HepG2 (cell line): ENCODE data around the gene RASGRP2. TPM values are rescaled to one million over a fixed set of nuclear protein-coding genes. Genes with fewer than 3 reads are reported as not detected.

Experiments used
- ARNTL ChIP-seq: sonication (generic); formaldehyde crosslinking; IDR thresholded peaks from 2 replicates; pipeline ENCODE4 v1.4.0; 2020; ENCODE audit warnings: mild to moderate bottlenecking, missing genetic modification reagents
- CENPT ChIP-seq: sonication (generic); formaldehyde crosslinking; IDR thresholded peaks from 2 replicates; pipeline ENCODE4 v1.8.0; 2022; ENCODE audit warnings: low read depth, mild to moderate bottlenecking, moderate library complexity, missing genetic modification reagents
- HDAC1 ChIP-seq: sonication (generic); formaldehyde crosslinking; IDR thresholded peaks from 2 replicates; pipeline ENCODE4 v1.5.1; 2020; ENCODE audit warnings: mild to moderate bottlenecking, missing genetic modification reagents
- JARID2 ChIP-seq: sonication (generic); formaldehyde crosslinking; IDR thresholded peaks from 2 replicates; pipeline ENCODE4 v1.8.1; 2023; ENCODE audit warnings: missing genetic modification reagents, inconsistent platforms; ENCODE audit not compliant: insufficient replicate concordance
- NR2F1 ChIP-seq, 2 experiments: fragments of 450-650 bp in 1 of 2; formaldehyde crosslinking in 1 of 2; IDR thresholded peaks; 2 replicates each; pipeline versions ENCODE4 v1.5.0 to v1.6.1; 2016 to 2020; ENCODE audit warnings: mild to moderate bottlenecking in 1 of 2, missing compliant biosample characterization in 1 of 2, missing genetic modification reagents in 1 of 2, moderate library complexity in 1 of 2
- RXRB ChIP-seq: IDR thresholded peaks from 2 replicates; pipeline ENCODE4 v1.6.1; 2016; ENCODE audit warnings: borderline replicate concordance, missing genetic modification reagents, missing compliant biosample characterization
- SOX6 ChIP-seq, 2 experiments: fragments of 450-650 bp in 1 of 2; sonication (generic) in 1 of 2; formaldehyde crosslinking in 1 of 2; IDR thresholded peaks; 2 replicates each; pipeline versions ENCODE4 v1.4.0 to v1.6.1; 2017 to 2020; ENCODE audit warnings: antibody characterized with exemption in 1 of 2, mild to moderate bottlenecking in 1 of 2, missing genetic modification reagents in 1 of 2
- THAP11 ChIP-seq: IDR thresholded peaks from 2 replicates; pipeline ENCODE4 v1.6.1; 2016; ENCODE audit warnings: missing biosample characterization, missing genetic modification reagents
- ZNF136 ChIP-seq: sonication (generic); formaldehyde crosslinking; IDR thresholded peaks from 2 replicates; pipeline ENCODE4 v1.8.1; 2022; ENCODE audit warnings: low read depth, mild to moderate bottlenecking, moderate library complexity, missing genetic modification reagents
- ZNF550 ChIP-seq: sonication (generic); formaldehyde crosslinking; IDR thresholded peaks from 2 replicates; pipeline ENCODE4 v1.4.0; 2020; ENCODE audit warnings: mild to moderate bottlenecking, missing genetic modification reagents, borderline replicate concordance
- ZNF567 ChIP-seq: sonication (generic); formaldehyde crosslinking; IDR thresholded peaks from 2 replicates; pipeline ENCODE4 v1.8.1; 2023; ENCODE audit warnings: mild to moderate bottlenecking, missing genetic modification reagents, borderline replicate concordance
- ZNF619 ChIP-seq: sonication (generic); formaldehyde crosslinking; IDR thresholded peaks from 2 replicates; pipeline ENCODE4 v1.4.0; 2020; ENCODE audit warnings: mild to moderate bottlenecking, missing genetic modification reagents
- ZNF713 ChIP-seq: sonication (generic); formaldehyde crosslinking; IDR thresholded peaks from 2 replicates; pipeline ENCODE4 v1.4.0; 2020; ENCODE audit warnings: mild to moderate bottlenecking, missing genetic modification reagents
- polyA plus RNA-seq, 8 experiments: library from polyadenylated mRNA; depleted of rRNA in 3 of 8; stranded (reverse) in 7 of 8; unstranded in 1 of 8; fragments of >200 nt; fragmentation: Illumina TruSeq in 4 of 8; extraction: Trizol in 4 of 8; gene quantifications; 2 replicates each; pipeline versions ENCODE4 v1.2.1 to v1.2.3, GENCODE V29; 2011 to 2016; ENCODE audit warnings: low read depth in 4 of 8, missing spikeins in 1 of 8, mixed read lengths in 1 of 8; ENCODE audit not compliant: insufficient read depth in 1 of 8
- total RNA-seq, 5 experiments: library from RNA; depleted of rRNA; stranded (reverse); fragments of >200 nt; fragmentation: Illumina TruSeq; extraction: Trizol; gene quantifications; 2 replicates each; pipeline ENCODE4 v1.2.3, GENCODE V29; 2016; ENCODE audit warnings: low read depth in 1 of 5
- TF ChIP-seq, protein P1 (sequence below): fragments of 450-650 bp; IDR thresholded peaks from 2 replicates; pipeline ENCODE4 v1.6.1; 2016
- TF ChIP-seq, protein P2 (sequence below): sonication (generic); formaldehyde crosslinking; IDR thresholded peaks from 2 replicates; pipeline ENCODE4 v1.4.0; 2020; ENCODE audit warnings: mild to moderate bottlenecking, missing genetic modification reagents
- TF ChIP-seq, protein P3 (sequence below): sonication (generic); formaldehyde crosslinking; IDR thresholded peaks from 2 replicates; pipeline ENCODE4 v1.5.0; 2020; ENCODE audit warnings: mild to moderate bottlenecking, missing genetic modification reagents, borderline replicate concordance
- TF ChIP-seq, protein P4 (sequence below): sonication (generic); IDR thresholded peaks from 2 replicates; pipeline ENCODE4 v1.6.1; 2016; ENCODE audit warnings: low read depth, borderline replicate concordance

Gene RASGRP2
- total and polyA plus RNA-seq, 2 of the 13 experiments (the other 11 are each of a cell fraction or from before 2014, with no cell fraction given): 0.61 TPM; not detected in 1

DNA sequence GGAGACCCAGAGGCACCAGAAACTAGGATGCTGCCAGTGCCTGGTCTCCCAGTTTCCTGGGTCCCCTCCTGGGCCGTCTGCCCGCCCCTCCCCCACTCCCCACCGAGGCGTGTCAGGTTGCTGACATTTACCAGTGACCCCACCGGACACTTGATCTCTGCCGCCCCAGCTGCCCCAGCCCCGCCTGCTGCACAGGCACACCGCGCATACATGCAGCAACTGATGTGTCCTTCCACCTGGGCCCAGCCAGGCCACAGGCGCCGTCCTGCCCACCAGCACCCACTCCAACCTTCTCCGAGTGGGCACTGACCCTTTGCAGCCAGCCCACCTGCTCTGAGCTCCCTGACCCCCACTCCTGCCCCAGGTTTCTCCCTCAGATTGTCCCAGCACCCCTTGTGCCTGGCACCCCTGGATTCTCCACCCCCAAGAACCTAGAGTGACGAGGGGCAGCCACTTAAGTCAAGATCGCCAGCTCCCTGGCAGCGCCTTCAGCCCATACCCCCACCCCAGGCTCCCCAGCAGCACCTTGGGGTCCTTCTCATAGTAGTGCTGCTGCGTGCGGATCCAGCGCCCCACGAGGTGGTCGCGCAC, 15.3 kb upstream of the RASGRP2 start (continued):
- TF ChIP-seq, protein P1, sequence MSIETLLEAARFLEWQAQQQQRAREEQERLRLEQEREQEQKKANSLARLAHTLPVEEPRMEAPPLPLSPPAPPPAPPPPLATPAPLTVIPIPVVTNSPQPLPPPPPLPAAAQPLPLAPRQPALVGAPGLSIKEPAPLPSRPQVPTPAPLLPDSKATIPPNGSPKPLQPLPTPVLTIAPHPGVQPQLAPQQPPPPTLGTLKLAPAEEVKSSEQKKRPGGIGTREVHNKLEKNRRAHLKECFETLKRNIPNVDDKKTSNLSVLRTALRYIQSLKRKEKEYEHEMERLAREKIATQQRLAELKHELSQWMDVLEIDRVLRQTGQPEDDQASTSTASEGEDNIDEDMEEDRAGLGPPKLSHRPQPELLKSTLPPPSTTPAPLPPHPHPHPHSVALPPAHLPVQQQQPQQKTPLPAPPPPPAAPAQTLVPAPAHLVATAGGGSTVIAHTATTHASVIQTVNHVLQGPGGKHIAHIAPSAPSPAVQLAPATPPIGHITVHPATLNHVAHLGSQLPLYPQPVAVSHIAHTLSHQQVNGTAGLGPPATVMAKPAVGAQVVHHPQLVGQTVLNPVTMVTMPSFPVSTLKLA: no peak
- TF ChIP-seq RXRB (CRISPR knock-in tag): 0 out of 2 replicates have a peak, but pooled peaks have one; percentile 18
- TF ChIP-seq, protein P2, sequence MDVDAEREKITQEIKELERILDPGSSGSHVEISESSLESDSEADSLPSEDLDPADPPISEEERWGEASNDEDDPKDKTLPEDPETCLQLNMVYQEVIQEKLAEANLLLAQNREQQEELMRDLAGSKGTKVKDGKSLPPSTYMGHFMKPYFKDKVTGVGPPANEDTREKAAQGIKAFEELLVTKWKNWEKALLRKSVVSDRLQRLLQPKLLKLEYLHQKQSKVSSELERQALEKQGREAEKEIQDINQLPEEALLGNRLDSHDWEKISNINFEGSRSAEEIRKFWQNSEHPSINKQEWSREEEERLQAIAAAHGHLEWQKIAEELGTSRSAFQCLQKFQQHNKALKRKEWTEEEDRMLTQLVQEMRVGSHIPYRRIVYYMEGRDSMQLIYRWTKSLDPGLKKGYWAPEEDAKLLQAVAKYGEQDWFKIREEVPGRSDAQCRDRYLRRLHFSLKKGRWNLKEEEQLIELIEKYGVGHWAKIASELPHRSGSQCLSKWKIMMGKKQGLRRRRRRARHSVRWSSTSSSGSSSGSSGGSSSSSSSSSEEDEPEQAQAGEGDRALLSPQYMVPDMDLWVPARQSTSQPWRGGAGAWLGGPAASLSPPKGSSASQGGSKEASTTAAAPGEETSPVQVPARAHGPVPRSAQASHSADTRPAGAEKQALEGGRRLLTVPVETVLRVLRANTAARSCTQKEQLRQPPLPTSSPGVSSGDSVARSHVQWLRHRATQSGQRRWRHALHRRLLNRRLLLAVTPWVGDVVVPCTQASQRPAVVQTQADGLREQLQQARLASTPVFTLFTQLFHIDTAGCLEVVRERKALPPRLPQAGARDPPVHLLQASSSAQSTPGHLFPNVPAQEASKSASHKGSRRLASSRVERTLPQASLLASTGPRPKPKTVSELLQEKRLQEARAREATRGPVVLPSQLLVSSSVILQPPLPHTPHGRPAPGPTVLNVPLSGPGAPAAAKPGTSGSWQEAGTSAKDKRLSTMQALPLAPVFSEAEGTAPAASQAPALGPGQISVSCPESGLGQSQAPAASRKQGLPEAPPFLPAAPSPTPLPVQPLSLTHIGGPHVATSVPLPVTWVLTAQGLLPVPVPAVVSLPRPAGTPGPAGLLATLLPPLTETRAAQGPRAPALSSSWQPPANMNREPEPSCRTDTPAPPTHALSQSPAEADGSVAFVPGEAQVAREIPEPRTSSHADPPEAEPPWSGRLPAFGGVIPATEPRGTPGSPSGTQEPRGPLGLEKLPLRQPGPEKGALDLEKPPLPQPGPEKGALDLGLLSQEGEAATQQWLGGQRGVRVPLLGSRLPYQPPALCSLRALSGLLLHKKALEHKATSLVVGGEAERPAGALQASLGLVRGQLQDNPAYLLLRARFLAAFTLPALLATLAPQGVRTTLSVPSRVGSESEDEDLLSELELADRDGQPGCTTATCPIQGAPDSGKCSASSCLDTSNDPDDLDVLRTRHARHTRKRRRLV: no peak
- TF ChIP-seq JARID2: no peak
- TF ChIP-seq ZNF550: no peak
- 0 out of 2 replicates have a peak, but pooled peaks have one; percentile 18 for TF ChIP-seq THAP11 (CRISPR knock-in tag)
- no peak for TF ChIP-seq ZNF713
- TF ChIP-seq ARNTL (CRISPR knock-in tag): no peak
- TF ChIP-seq ZNF619 (CRISPR knock-in tag): no peak
- TF ChIP-seq CENPT: no peak
- peak; percentile 34 to 82; a peak in 2 of 4 replicates for TF ChIP-seq NR2F1 (CRISPR knock-in tag; IDR thresholded peaks at IDR 0.05)
- no peak for TF ChIP-seq SOX6 (IDR thresholded peaks at IDR 0.05)
- TF ChIP-seq SOX6 (CRISPR knock-in tag; IDR thresholded peaks at IDR 0.05): peak; percentile 31; the same call in 1 of the 2 replicates
- no peak for TF ChIP-seq ZNF567 (CRISPR knock-in tag)
- TF ChIP-seq, protein P3, sequence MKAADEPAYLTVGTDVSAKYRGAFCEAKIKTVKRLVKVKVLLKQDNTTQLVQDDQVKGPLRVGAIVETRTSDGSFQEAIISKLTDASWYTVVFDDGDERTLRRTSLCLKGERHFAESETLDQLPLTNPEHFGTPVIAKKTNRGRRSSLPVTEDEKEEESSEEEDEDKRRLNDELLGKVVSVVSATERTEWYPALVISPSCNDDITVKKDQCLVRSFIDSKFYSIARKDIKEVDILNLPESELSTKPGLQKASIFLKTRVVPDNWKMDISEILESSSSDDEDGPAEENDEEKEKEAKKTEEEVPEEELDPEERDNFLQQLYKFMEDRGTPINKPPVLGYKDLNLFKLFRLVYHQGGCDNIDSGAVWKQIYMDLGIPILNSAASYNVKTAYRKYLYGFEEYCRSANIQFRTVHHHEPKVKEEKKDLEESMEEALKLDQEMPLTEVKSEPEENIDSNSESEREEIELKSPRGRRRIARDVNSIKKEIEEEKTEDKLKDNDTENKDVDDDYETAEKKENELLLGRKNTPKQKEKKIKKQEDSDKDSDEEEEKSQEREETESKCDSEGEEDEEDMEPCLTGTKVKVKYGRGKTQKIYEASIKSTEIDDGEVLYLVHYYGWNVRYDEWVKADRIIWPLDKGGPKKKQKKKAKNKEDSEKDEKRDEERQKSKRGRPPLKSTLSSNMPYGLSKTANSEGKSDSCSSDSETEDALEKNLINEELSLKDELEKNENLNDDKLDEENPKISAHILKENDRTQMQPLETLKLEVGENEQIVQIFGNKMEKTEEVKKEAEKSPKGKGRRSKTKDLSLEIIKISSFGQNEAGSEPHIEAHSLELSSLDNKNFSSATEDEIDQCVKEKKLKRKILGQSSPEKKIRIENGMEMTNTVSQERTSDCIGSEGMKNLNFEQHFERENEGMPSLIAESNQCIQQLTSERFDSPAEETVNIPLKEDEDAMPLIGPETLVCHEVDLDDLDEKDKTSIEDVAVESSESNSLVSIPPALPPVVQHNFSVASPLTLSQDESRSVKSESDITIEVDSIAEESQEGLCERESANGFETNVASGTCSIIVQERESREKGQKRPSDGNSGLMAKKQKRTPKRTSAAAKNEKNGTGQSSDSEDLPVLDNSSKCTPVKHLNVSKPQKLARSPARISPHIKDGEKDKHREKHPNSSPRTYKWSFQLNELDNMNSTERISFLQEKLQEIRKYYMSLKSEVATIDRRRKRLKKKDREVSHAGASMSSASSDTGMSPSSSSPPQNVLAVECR (CRISPR knock-in tag): peak; percentile 54
- TF ChIP-seq HDAC1: peak; percentile 66
- TF ChIP-seq ZNF136: no peak
- TF ChIP-seq, protein P4, sequence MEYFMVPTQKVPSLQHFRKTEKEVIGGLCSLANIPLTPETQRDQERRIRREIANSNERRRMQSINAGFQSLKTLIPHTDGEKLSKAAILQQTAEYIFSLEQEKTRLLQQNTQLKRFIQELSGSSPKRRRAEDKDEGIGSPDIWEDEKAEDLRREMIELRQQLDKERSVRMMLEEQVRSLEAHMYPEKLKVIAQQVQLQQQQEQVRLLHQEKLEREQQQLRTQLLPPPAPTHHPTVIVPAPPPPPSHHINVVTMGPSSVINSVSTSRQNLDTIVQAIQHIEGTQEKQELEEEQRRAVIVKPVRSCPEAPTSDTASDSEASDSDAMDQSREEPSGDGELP: peak; percentile 76; the same call in 1 of the 2 replicates
